Pancreas (tissue), 10 donors: ENCODE results near the gene ARHGEF26. TPM values are rescaled to one million over a fixed set of nuclear protein-coding genes. Genes with fewer than 3 reads are reported as not detected.

Experiments used
- ATAC-seq, 4 donors: fragments of 200-7000 bp; cut with Tn5 transposase; one replicate each; pipeline versions ENCODE4 v1.8.0 to v1.9.1; 2020; ENCODE audit warnings: mild to moderate bottlenecking in 4 of 4, moderate library complexity in 4 of 4
- DNase-seq, 6 donors: peaks; one replicate each; pipeline ENCODE4 v3.0.0-alpha.2; 2020
- FAIRE-seq: peaks from 2 replicates; lab custom pipeline; 2012; peaks lifted over from hg19 to GRCh38; lab: Jason Lieb, UNC
- H3K27ac ChIP-seq, 4 donors: fragments of 200-600 bp; sonication (generic); 1 replicate in 3 of 4; 2 replicates in 1 of 4; pipeline versions ENCODE4 v1.5.0 to v1.8.0; 2020
- H3K27me3 ChIP-seq, 4 donors: fragments of 200-600 bp; one replicate each; pipeline ENCODE4 v1.8.0; 2021
- H3K36me3 ChIP-seq, 3 donors: fragments of 200-600 bp; sonication (generic) in 1 of 3; one replicate each; pipeline versions ENCODE4 v1.5.0 to v1.8.0; 2020 to 2021
- H3K4me1 ChIP-seq, 3 donors: fragments of 200-600 bp; one replicate each; pipeline ENCODE4 v1.8.0; 2021
- H3K4me3 ChIP-seq, 4 donors: fragments of 200-600 bp; sonication (generic) in 2 of 4; one replicate each; pipeline versions ENCODE4 v1.5.0 to v1.8.0; 2020 to 2021
- H3K9me3 ChIP-seq, 4 donors: fragments of 200-600 bp; one replicate each; pipeline ENCODE4 v1.8.0; 2021
- WGBS, 2 donors: extraction: QIAGEN DNeasy Blood & Tissue Kit; methylation state at CpG; one replicate each; pipeline ENCODE4 v1.1.7; 2013; 5-methylcytosine and 5-hydroxymethylcytosine counted together
- intact Hi-C, 3 donors: fragments of 100-400 bp; cut with DNase I; formaldehyde crosslinking; loops; one replicate each; pipeline versions ENCODE4 v1.11.1 to v1.14.2; 2022
- polyA plus RNA-seq, 2 donors: library from polyadenylated mRNA; stranded (reverse); fragments of 200-250 nt; gene quantifications; one replicate each; pipeline ENCODE4 v1.2.3, GENCODE V29; 2013
- total RNA-seq, 6 donors: library from RNA; stranded (reverse); fragmentation: NEBNext Ultra II Directional in 4 of 6; extraction: Animal tissue kit (Norgen Biotek cat#: 25700) in 4 of 6; gene quantifications; one replicate each; pipeline versions ENCODE4 v1.2.1 to v1.2.4, GENCODE V29; 2021 to 2023
- TF ChIP-seq, protein P1 (sequence below), 4 donors: fragments of 200-600 bp; sonication (generic) in 3 of 4; IDR thresholded peaks; one replicate each; pipeline versions ENCODE4 v1.5.0 to v1.8.0; 2021; ENCODE audit warnings: antibody characterized with exemption in 4 of 4
- donor health status: healthy with polysubstance abuse.
- donor health status: DM: no; HTN: no; CAD: no; lungs with moderate emphysema.
- donor health status: DM: no; HTN: no; CAD: no.
- donor health status: control.
- donor health status: control.
- donor health status: Bipolar disorder and iron deficiency.
- donor health status: DM: yes; HTN: yes; CAD: no.
- donor health status: DM: no; HTN: no; CAD: no.
- donor health status: DM: no; HTN: no; CAD: no.
- donor health status: DM: yes; HTN: yes; CAD: no.

Gene ARHGEF26
- total and polyA plus RNA-seq, 8 donors = 2.7 to 6.5 (median 4.9) TPM

DNA sequence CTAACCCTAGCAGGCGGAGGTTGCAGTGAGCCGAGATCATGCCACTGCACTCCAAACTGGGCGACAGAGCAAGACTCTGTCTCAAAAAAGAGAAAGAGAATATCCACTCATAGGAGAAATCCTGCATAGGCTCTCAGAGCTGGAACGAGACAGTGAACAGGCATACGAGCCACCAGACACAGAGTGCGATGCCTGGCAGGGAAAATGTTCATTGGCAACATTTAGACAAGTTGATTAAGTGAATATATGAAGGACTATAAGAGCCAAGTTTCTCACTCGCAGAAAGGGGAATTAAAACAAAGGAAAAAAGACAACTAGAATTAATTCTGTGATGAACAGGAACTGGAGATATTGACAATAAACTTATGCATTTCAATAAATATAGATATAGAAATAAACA, 27.1 kb upstream of the ARHGEF26 start:
- DNase-seq (no peak), ATAC-seq (no peak), FAIRE-seq (no peak)
- H3K36me3 ChIP-seq = no peaks in the 10 kb centered on the region
- no peaks in the 10 kb centered on the region for H3K4me1 ChIP-seq
- TF ChIP-seq, protein P1, sequence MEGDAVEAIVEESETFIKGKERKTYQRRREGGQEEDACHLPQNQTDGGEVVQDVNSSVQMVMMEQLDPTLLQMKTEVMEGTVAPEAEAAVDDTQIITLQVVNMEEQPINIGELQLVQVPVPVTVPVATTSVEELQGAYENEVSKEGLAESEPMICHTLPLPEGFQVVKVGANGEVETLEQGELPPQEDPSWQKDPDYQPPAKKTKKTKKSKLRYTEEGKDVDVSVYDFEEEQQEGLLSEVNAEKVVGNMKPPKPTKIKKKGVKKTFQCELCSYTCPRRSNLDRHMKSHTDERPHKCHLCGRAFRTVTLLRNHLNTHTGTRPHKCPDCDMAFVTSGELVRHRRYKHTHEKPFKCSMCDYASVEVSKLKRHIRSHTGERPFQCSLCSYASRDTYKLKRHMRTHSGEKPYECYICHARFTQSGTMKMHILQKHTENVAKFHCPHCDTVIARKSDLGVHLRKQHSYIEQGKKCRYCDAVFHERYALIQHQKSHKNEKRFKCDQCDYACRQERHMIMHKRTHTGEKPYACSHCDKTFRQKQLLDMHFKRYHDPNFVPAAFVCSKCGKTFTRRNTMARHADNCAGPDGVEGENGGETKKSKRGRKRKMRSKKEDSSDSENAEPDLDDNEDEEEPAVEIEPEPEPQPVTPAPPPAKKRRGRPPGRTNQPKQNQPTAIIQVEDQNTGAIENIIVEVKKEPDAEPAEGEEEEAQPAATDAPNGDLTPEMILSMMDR (IDR thresholded peaks at IDR 0.05) = no peak
- 79 to 90% methylated on average over 7 of the region's 7 CpGs for WGBS, 2 donors
- H3K27ac ChIP-seq = no peak overlapping the region
- H3K9me3 ChIP-seq = no peaks in the 10 kb centered on the region
- H3K4me3 ChIP-seq = no peak overlapping the region
- H3K27me3 ChIP-seq = no peaks in the 10 kb centered on the region
- intact Hi-C loops = no loop called here

DNA sequence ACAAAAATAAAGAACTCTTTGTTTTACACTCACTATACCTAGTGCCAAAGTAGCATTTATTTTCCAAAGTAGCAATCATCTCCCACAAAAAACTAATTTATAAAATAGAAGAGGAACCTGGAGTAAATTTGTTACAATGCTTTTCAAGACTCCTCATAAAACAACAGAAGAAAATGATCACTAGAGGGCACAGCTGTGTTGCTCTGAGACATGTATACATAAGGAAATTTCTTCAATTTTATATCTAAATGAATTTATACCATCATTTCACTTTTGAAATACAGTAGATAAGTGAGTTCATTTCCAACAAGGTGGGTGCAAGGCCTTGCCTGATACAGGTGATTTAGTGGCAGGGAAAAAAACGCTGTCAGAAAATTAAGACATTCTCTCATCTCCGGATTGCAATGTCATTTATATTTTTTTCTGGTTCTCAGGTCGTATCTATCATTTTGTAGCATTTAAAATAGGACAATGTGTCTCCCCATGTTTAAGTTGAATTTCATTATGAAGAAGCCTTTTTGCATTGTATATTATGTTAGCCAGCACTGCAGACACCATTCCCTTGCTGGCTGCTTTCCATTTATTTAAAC, 25.3 kb upstream of the ARHGEF26 start:
- Histone ChIP-seq H3K36me3 (no peaks in the 10 kb centered on the region), H3K9me3 (no peaks in the 10 kb centered on the region), H3K27me3 (no peaks in the 10 kb centered on the region), H3K27ac (no peak overlapping the region), H3K4me3 (no peak overlapping the region), H3K4me1 (no peaks in the 10 kb centered on the region)
- peak; percentile 9 for FAIRE-seq
- intact Hi-C loops = loop anchor here in 2 of 3 donors (5.0 kb wide), 1 partner anchor 156 kb away; no protein-coding TSS in a partner anchor
- WGBS, 2 donors = 58 to 66% methylated on average over 3 of the region's 3 CpGs
- ATAC-seq = peak in 3 of 4 donors; percentile 50 to 56 (median 50)
- no peak for DNase-seq
- TF ChIP-seq, protein P1 (IDR thresholded peaks at IDR 0.05) = peak in 3 of 4 donors; percentile 12 to 31 (median 27)

DNA sequence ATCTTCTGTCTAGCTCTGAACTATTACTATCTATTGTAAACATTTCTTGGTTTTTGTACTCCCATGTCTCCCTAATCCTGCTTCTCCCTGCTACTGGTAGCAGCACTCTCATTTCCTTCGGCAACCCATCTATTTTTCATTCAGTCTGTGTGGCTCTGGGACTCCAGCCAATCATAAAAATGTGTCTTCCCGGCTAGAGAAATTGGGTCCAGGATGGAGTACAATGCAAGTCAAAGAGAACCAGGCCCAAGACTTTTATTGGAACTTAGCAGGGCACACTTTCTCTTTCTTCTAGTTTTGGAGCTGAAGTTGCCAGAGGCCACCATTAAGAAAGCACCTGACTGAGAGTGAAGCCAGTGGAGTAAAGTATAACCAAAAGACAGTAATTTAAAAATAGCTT, 22.8 kb upstream of the ARHGEF26 start:
- WGBS, 2 donors = 58 to 62% methylated on average over 2 of the region's 2 CpGs
- ATAC-seq (no peak), DNase-seq (no peak), FAIRE-seq (no peak)
- Histone ChIP-seq H3K36me3 (no peaks in the 10 kb centered on the region), H3K4me1 (no peaks in the 10 kb centered on the region), H3K4me3 (no peak overlapping the region), H3K27me3 (no peaks in the 10 kb centered on the region), H3K9me3 (no peaks in the 10 kb centered on the region), H3K27ac (no peak overlapping the region)
- TF ChIP-seq, protein P1 (IDR thresholded peaks at IDR 0.05) = no peak
- intact Hi-C loops = loop anchor here in 2 of 3 donors (5.0 kb wide), 1 partner anchor 154 kb away; no protein-coding TSS in a partner anchor

DNA sequence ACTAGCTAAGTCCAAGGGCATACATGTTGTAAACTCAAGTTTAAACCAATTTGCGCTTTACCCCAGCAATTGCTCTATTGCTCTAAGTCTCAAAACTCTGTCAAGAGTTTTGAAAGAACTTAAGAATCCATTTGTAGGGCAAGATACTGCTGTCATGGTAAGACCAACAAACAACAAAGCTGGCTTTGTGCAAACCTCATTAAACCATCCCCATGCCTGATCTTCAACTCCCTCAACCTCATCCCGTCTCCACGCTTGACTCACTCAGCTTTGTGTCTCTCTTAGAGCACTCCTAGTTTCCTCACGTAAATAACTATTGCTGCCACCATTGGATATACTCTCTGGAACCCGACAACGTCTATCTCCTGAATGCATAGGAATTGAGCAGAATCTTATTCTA, 20.6 kb upstream of the ARHGEF26 start:
- no peaks in the 10 kb centered on the region for H3K9me3 ChIP-seq
- no peak for ATAC-seq
- TF ChIP-seq, protein P1 (IDR thresholded peaks at IDR 0.05) = no peak
- WGBS, 2 donors = 89 to 96% methylated on average over 6 of the region's 6 CpGs
- intact Hi-C loops = no loop called here
- no peak for DNase-seq
- no peaks in the 10 kb centered on the region for H3K27me3 ChIP-seq
- H3K4me3 ChIP-seq = no peak overlapping the region
- FAIRE-seq = no peak
- no peaks in the 10 kb centered on the region for H3K36me3 ChIP-seq
- no peak overlapping the region for H3K27ac ChIP-seq
- H3K4me1 ChIP-seq = no peaks in the 10 kb centered on the region

- DNase-seq = no peak
- Histone ChIP-seq H3K27ac (no peak overlapping the region), H3K4me3 (no peak overlapping the region), H3K4me1 (no peaks in the 10 kb centered on the region), H3K9me3 (no peaks in the 10 kb centered on the region), H3K27me3 (no peaks in the 10 kb centered on the region), H3K36me3 (no peaks in the 10 kb centered on the region)
- TF ChIP-seq, protein P1 (IDR thresholded peaks at IDR 0.05) = no peak
- intact Hi-C loops = no loop called here
- ATAC-seq = no peak
- no peak for FAIRE-seq
- 92 to 94% methylated on average over 2 of the region's 2 CpGs for WGBS, 2 donors
Observed at GRCh38 chr3:154101250-154101649, 19.9 kb upstream of the ARHGEF26 start.
